ENCODE measurements around the gene CDH4.

Gene CDH4

GRCh38 chr20:61682114-61682995 lies 430.3 kb downstream of the CDH4 start:
- DNase-seq, result no peak

GRCh38 chr20:61682996-61683681 lies 431.1 kb downstream of the CDH4 start:
- DNase-seq, result no peak

GRCh38 chr20:61683721-61684120 lies 431.7 kb downstream of the CDH4 start:
- DNase-seq, result no peak

- no peak for DNase-seq
Observed at GRCh38 chr20:61684136-61684535, 432.1 kb downstream of the CDH4 start.

GRCh38 chr20:61684583-61685235 lies 432.6 kb downstream of the CDH4 start:
- no peak for DNase-seq

GRCh38 chr20:61685462-61685861 lies 433.4 kb downstream of the CDH4 start:
- no peak for DNase-seq

- no peak for DNase-seq
Observed at GRCh38 chr20:61686051-61686936, 434.2 kb downstream of the CDH4 start.

- no peak for DNase-seq
Observed at GRCh38 chr20:61688411-61688810, 436.4 kb downstream of the CDH4 start.

- no peak for DNase-seq
Observed at GRCh38 chr20:61690150-61690549, 438.1 kb downstream of the CDH4 start.

- no peak for DNase-seq
Observed at GRCh38 chr20:61690993-61691838, 439.2 kb downstream of the CDH4 start.

- DNase-seq, result no peak
Observed at GRCh38 chr20:61691978-61692377, 439.9 kb downstream of the CDH4 start.

GRCh38 chr20:61692479-61692878 lies 440.4 kb downstream of the CDH4 start:
- no peak for DNase-seq

- DNase-seq, result no peak
Observed at GRCh38 chr20:61693055-61693600, 441.1 kb downstream of the CDH4 start.

- no peak for DNase-seq
Observed at GRCh38 chr20:61694682-61695081, 442.6 kb downstream of the CDH4 start.

- DNase-seq, result no peak
Observed at GRCh38 chr20:61695741-61696140, 443.7 kb downstream of the CDH4 start.

GRCh38 chr20:61696181-61696735 lies 444.2 kb downstream of the CDH4 start:
- DNase-seq, result no peak

GRCh38 chr20:61697666-61698597 lies 445.9 kb downstream of the CDH4 start:
- DNase-seq, result no peak

GRCh38 chr20:61698598-61699494 lies 446.8 kb downstream of the CDH4 start:
- no peak for DNase-seq

Measured in islet precursor cell (in vitro differentiated cells).